SKM-1 (cell line): Measurements from ENCODE around the gene PRAMEF11.

ENCODE experiments used
- DNase-seq: peaks from one replicate; lab custom pipeline; 2025; ENCODE audit not compliant: unreplicated experiment; lab: John Stamatoyannopoulos, UW

PRAMEF11 gene

GRCh38 chr1:12774801-12775345 is 56.3 kb downstream of the PRAMEF11 start:
- no peak for DNase-seq
